GM19455 (cell line): ENCODE measurements around the gene CYP8B1.
"Not testable (repeated sequence)": the region's sequence is repeated elsewhere in the genome, so short reads cannot be mapped to it uniquely, and the experiment has no call there.

Experiments used
- ATAC-seq: cut with Tn5 transposase; IDR thresholded peaks from one replicate; pipeline ENCODE4 v1.9.1; 2021; ENCODE audit not compliant: unreplicated experiment

The CYP8B1 gene

GRCh38 chr3:42887084-42887483, 11.4 kb upstream of the CYP8B1 start:
- no peak for ATAC-seq

GRCh38 chr3:42886294-42886822, 10.7 kb upstream of the CYP8B1 start:
- ATAC-seq, result no peak

GRCh38 chr3:42884324-42884723, 8.6 kb upstream of the CYP8B1 start:
- ATAC-seq, result no peak

- not testable (repeated sequence) for ATAC-seq
Observed at GRCh38 chr3:42883251-42883930, 7.7 kb upstream of the CYP8B1 start.

GRCh38 chr3:42880601-42881451, 5.1 kb upstream of the CYP8B1 start:
- ATAC-seq, result peak; percentile 97

- no peak for ATAC-seq
Observed at GRCh38 chr3:42880183-42880582, 4.5 kb upstream of the CYP8B1 start.

GRCh38 chr3:42877881-42878280, 2.2 kb upstream of the CYP8B1 start:
- no peak for ATAC-seq

GRCh38 chr3:42876940-42877720, 1.5 kb upstream of the CYP8B1 start:
- ATAC-seq, result no peak

- no peak for ATAC-seq
Observed at GRCh38 chr3:42876401-42876800, 722 bp upstream of the CYP8B1 start.

GRCh38 chr3:42874749-42875148, 930 bp downstream of the CYP8B1 start:
- ATAC-seq, result no peak

GRCh38 chr3:42873221-42873982, 2.3 kb downstream of the CYP8B1 start:
- no peak for ATAC-seq

GRCh38 chr3:42872718-42873117, 3.0 kb downstream of the CYP8B1 start:
- no peak for ATAC-seq

GRCh38 chr3:42871592-42872196, 4.0 kb downstream of the CYP8B1 start:
- ATAC-seq, result no peak

- ATAC-seq, result no peak
Observed at GRCh38 chr3:42868841-42869240, 6.8 kb downstream of the CYP8B1 start.

- no peak for ATAC-seq
Observed at GRCh38 chr3:42867138-42867537, 8.5 kb downstream of the CYP8B1 start.

- ATAC-seq, result no peak
Observed at GRCh38 chr3:42865256-42865655, 10.4 kb downstream of the CYP8B1 start.

- no peak for ATAC-seq
Observed at GRCh38 chr3:42864321-42864950, 11.2 kb downstream of the CYP8B1 start.

GRCh38 chr3:42856544-42856943, 19.1 kb downstream of the CYP8B1 start:
- no peak for ATAC-seq

GRCh38 chr3:42855547-42856380, 19.9 kb downstream of the CYP8B1 start:
- ATAC-seq, result no peak
